Stimulated activated CD4-positive, alpha-beta T cell treated with anti-CD3 and anti-CD28 coated beads, Interleukin-4, amount 100 ng/mL, for 1 hour (primary cell): ENCODE data around the gene ETV6.

Experiments used
- DNase-seq: peaks from one replicate; pipeline ENCODE4 v3.0.0-alpha.2; 2020

Gene ETV6

GRCh38 chr12:11763760-11764520 lies 114.5 kb downstream of the ETV6 start:
- no peak for DNase-seq

- no peak for DNase-seq
Measured at GRCh38 chr12:11764837-11765236, 115.4 kb downstream of the ETV6 start.

- DNase-seq: no peak
Measured at GRCh38 chr12:11765421-11765816, 115.9 kb downstream of the ETV6 start.

- peak; percentile 73 for DNase-seq
Measured at GRCh38 chr12:11765817-11766794, 116.6 kb downstream of the ETV6 start.

- DNase-seq: no peak
Measured at GRCh38 chr12:11767029-11767724, 117.7 kb downstream of the ETV6 start.

- no peak for DNase-seq
Measured at GRCh38 chr12:11767798-11768197, 118.3 kb downstream of the ETV6 start.

- DNase-seq: no peak
Measured at GRCh38 chr12:11768233-11768965, 118.9 kb downstream of the ETV6 start.

- no peak for DNase-seq
Measured at GRCh38 chr12:11769723-11770514, 120.4 kb downstream of the ETV6 start.

GRCh38 chr12:11771356-11771755 lies 121.9 kb downstream of the ETV6 start:
- DNase-seq: no peak

GRCh38 chr12:11771895-11772502 lies 122.5 kb downstream of the ETV6 start:
- DNase-seq: no peak

- no peak for DNase-seq
Measured at GRCh38 chr12:11773889-11774677, 124.6 kb downstream of the ETV6 start.

GRCh38 chr12:11774821-11775220 lies 125.3 kb downstream of the ETV6 start:
- no peak for DNase-seq

GRCh38 chr12:11776316-11776715 lies 126.8 kb downstream of the ETV6 start:
- DNase-seq: no peak

GRCh38 chr12:11777451-11777850 lies 128.0 kb downstream of the ETV6 start:
- no peak for DNase-seq

- DNase-seq: no peak
Measured at GRCh38 chr12:11777962-11778361, 128.5 kb downstream of the ETV6 start.

- DNase-seq: no peak
Measured at GRCh38 chr12:11778713-11779685, 129.5 kb downstream of the ETV6 start.

- DNase-seq: no peak
Measured at GRCh38 chr12:11780521-11781101, 131.1 kb downstream of the ETV6 start.

GRCh38 chr12:11782914-11783420 lies 133.5 kb downstream of the ETV6 start:
- DNase-seq: no peak

GRCh38 chr12:11785712-11786111 lies 136.2 kb downstream of the ETV6 start:
- no peak for DNase-seq
